GF-D8 (cell line): ENCODE data around the gene HOXB5.
A peak's percentile ranks its signal among the peaks of the same experiment; 100 is the strongest.

Experiments
- DNase-seq: peaks from one replicate; lab custom pipeline; 2025; lab: John Stamatoyannopoulos, UW

HOXB5 gene

GRCh38 chr17:48629411-48629759 lies 35.8 kb upstream of the HOXB5 start:
- DNase-seq, result no peak

- no peak for DNase-seq
Measured at GRCh38 chr17:48628649-48629410, 35.3 kb upstream of the HOXB5 start.

GRCh38 chr17:48627623-48628521 lies 34.3 kb upstream of the HOXB5 start:
- no peak for DNase-seq

- DNase-seq, result no peak
Measured at GRCh38 chr17:48627118-48627597, 33.6 kb upstream of the HOXB5 start.

GRCh38 chr17:48626245-48627117 lies 32.9 kb upstream of the HOXB5 start, which contains the start of gene HOXB9:
HOXB9 (minus strand) TSS chr17:48626358; CDS start chr17:48626269, 89 bp downstream.
- DNase-seq, result no peak

- no peak for DNase-seq
Measured at GRCh38 chr17:48625495-48626244, 32.1 kb upstream of the HOXB5 start.

GRCh38 chr17:48624544-48625494 lies 31.2 kb upstream of the HOXB5 start:
- no peak for DNase-seq

- DNase-seq, result no peak
Measured at GRCh38 chr17:48624118-48624517, 30.5 kb upstream of the HOXB5 start.

- DNase-seq, result no peak
Measured at GRCh38 chr17:48623583-48623982, 30.0 kb upstream of the HOXB5 start.

- no peak for DNase-seq
Measured at GRCh38 chr17:48622857-48623256, 29.3 kb upstream of the HOXB5 start.

GRCh38 chr17:48621410-48622392 lies 28.1 kb upstream of the HOXB5 start:
- DNase-seq, result no peak

- no peak for DNase-seq
Measured at GRCh38 chr17:48620461-48621139, 27.0 kb upstream of the HOXB5 start.

GRCh38 chr17:48619826-48620449 lies 26.4 kb upstream of the HOXB5 start:
- DNase-seq, result no peak

GRCh38 chr17:48618256-48618896 lies 24.8 kb upstream of the HOXB5 start:
- peak; percentile 3 for DNase-seq

- no peak for DNase-seq
Measured at GRCh38 chr17:48617471-48618255, 24.1 kb upstream of the HOXB5 start.

GRCh38 chr17:48616717-48617470 lies 23.3 kb upstream of the HOXB5 start:
- no peak for DNase-seq
